H1 (cell line): Measurements from ENCODE around the gene CELF5.

Experiments
- CEBPB ChIP-seq: IDR thresholded peaks from 2 replicates; pipeline ENCODE4 v1.6.1; 2012; ENCODE audit warnings: low read depth, low read length
- CTCF ChIP-seq, 3 experiments: IDR thresholded peaks; 1 replicate in 2 of 3; 2 replicates in 1 of 3; pipeline versions ENCODE4 v1.5.1 to v1.6.1; 2011; ENCODE audit warnings: low read length in 3 of 3, mild to moderate bottlenecking in 3 of 3, inconsistent platforms in 2 of 3, low read depth in 1 of 3, moderate library complexity in 1 of 3; ENCODE audit not compliant: insufficient read depth in 1 of 3; ENCODE audit errors: control extremely low read depth in 1 of 3
- EP300 ChIP-seq, 2 experiments: IDR thresholded peaks; 1 replicate in 1 of 2; 2 replicates in 1 of 2; pipeline ENCODE4 v1.6.1; 2011 to 2012; ENCODE audit warnings: low read depth in 2 of 2, low read length in 2 of 2, mild to moderate bottlenecking in 2 of 2, borderline replicate concordance in 1 of 2, inconsistent platforms in 1 of 2, moderate library complexity in 1 of 2
- EZH2 ChIP-seq: fragments of 200-600 bp; sonication (generic); IDR thresholded peaks from 2 replicates; pipeline ENCODE4 v1.7.1; 2012; ENCODE audit warnings: low read depth, mild to moderate bottlenecking, moderate library complexity, low read length, inconsistent platforms; ENCODE audit not compliant: severe bottlenecking
- POLR2AphosphoS5 ChIP-seq: IDR thresholded peaks from 2 replicates; pipeline ENCODE4 v1.6.1; 2011; ENCODE audit warnings: low read depth, low read length
- RBBP5 ChIP-seq: IDR thresholded peaks from 2 replicates; pipeline ENCODE4 v1.7.1; 2012; ENCODE audit warnings: low read depth, mild to moderate bottlenecking, inconsistent platforms, low read length, moderate library complexity, borderline replicate concordance
- SIN3A ChIP-seq, 2 experiments: IDR thresholded peaks in 1 of 2; conservative IDR thresholded peaks in 1 of 2; 2 replicates each; pipeline ENCODE4 v1.6.1; 2011 to 2012; ENCODE audit warnings: low read length in 2 of 2, improper control_type of control experiment in 1 of 2, low read depth in 1 of 2, mild to moderate bottlenecking in 1 of 2
- TBP ChIP-seq: IDR thresholded peaks from 2 replicates; pipeline ENCODE4 v1.6.1; 2011; ENCODE audit warnings: low read depth, low read length, improper control_type of control experiment
- TCF12 ChIP-seq: IDR thresholded peaks from 2 replicates; pipeline ENCODE4 v1.6.1; 2011; ENCODE audit warnings: low read depth, mild to moderate bottlenecking, low read length
- USF2 ChIP-seq: IDR thresholded peaks from 2 replicates; pipeline ENCODE4 v1.6.1; 2011; ENCODE audit warnings: low read length, improper control_type of control experiment

GRCh38 chr19:3192228-3192635, 32.2 kb upstream of the CELF5 start:
- no peak for TF ChIP-seq TBP
- no peak for TF ChIP-seq CEBPB
- TF ChIP-seq CTCF (IDR thresholded peaks at IDR 0.05; ENCODE audit: control extremely low read depth in 1 of 3, insufficient read depth in 1 of 3, low read depth in 1 of 3, low read length in 3 of 3) = no peak
- TF ChIP-seq RBBP5 = no peak
- no peak for TF ChIP-seq EZH2
- no peak for TF ChIP-seq TCF12
- TF ChIP-seq SIN3A (conservative IDR thresholded peaks at IDR 0.05 in 1 of 2, IDR thresholded peaks at IDR 0.05 in 1 of 2; ENCODE audit: low read depth in 1 of 2, low read length in 2 of 2) = no peak
- TF ChIP-seq USF2 = no peak
- no peak for TF ChIP-seq EP300 (IDR thresholded peaks at IDR 0.05; ENCODE audit: borderline replicate concordance in 1 of 2, low read depth in 2 of 2, low read length in 2 of 2)
- no peak for TF ChIP-seq POLR2AphosphoS5
